ENCODE data around the gene ITPR3.

ITPR3 gene

GRCh38 chr6:33638556-33638955, 17.4 kb downstream of the ITPR3 start:
- no peak for DNase-seq (ENCODE audit: low read depth)

- no peak for DNase-seq (ENCODE audit: low read depth)
Observed at GRCh38 chr6:33639559-33639958, 18.4 kb downstream of the ITPR3 start.

- no peak for DNase-seq (ENCODE audit: low read depth)
Observed at GRCh38 chr6:33640361-33640760, 19.2 kb downstream of the ITPR3 start.

- DNase-seq (ENCODE audit: low read depth) = no peak
Observed at GRCh38 chr6:33641144-33641543, 20.0 kb downstream of the ITPR3 start.

- no peak for DNase-seq (ENCODE audit: low read depth)
Observed at GRCh38 chr6:33641602-33642001, 20.5 kb downstream of the ITPR3 start.

GRCh38 chr6:33642897-33643296, 21.8 kb downstream of the ITPR3 start:
- no peak for DNase-seq (ENCODE audit: low read depth)

GRCh38 chr6:33651403-33651802, 30.3 kb downstream of the ITPR3 start:
- no peak for DNase-seq (ENCODE audit: low read depth)

GRCh38 chr6:33652002-33652401, 30.9 kb downstream of the ITPR3 start:
- DNase-seq (ENCODE audit: low read depth) = no peak

- no peak for DNase-seq (ENCODE audit: low read depth)
Observed at GRCh38 chr6:33654831-33655554, 33.9 kb downstream of the ITPR3 start.

- DNase-seq (ENCODE audit: low read depth) = no peak
Observed at GRCh38 chr6:33656844-33657243, 35.7 kb downstream of the ITPR3 start.

GRCh38 chr6:33658982-33659689, 38.0 kb downstream of the ITPR3 start:
- DNase-seq (ENCODE audit: low read depth) = no peak

GRCh38 chr6:33659986-33660385, 38.9 kb downstream of the ITPR3 start:
- no peak for DNase-seq (ENCODE audit: low read depth)

- DNase-seq (ENCODE audit: low read depth) = no peak
Observed at GRCh38 chr6:33661106-33661838, 40.1 kb downstream of the ITPR3 start.

GRCh38 chr6:33662318-33662717, 41.2 kb downstream of the ITPR3 start:
- no peak for DNase-seq (ENCODE audit: low read depth)

GRCh38 chr6:33663028-33663427, 41.9 kb downstream of the ITPR3 start:
- DNase-seq (ENCODE audit: low read depth) = no peak

GRCh38 chr6:33663727-33664449, 42.8 kb downstream of the ITPR3 start:
- no peak for DNase-seq (ENCODE audit: low read depth)

- no peak for DNase-seq (ENCODE audit: low read depth)
Observed at GRCh38 chr6:33664506-33665057, 43.5 kb downstream of the ITPR3 start.

- DNase-seq (ENCODE audit: low read depth) = no peak
Observed at GRCh38 chr6:33665957-33666356, 44.8 kb downstream of the ITPR3 start.

GRCh38 chr6:33667072-33667471, 46.0 kb downstream of the ITPR3 start:
- no peak for DNase-seq (ENCODE audit: low read depth)

GRCh38 chr6:33667776-33668175, 46.7 kb downstream of the ITPR3 start:
- no peak for DNase-seq (ENCODE audit: low read depth)

GRCh38 chr6:33668328-33668727, 47.2 kb downstream of the ITPR3 start:
- DNase-seq (ENCODE audit: low read depth) = no peak

- peak; percentile 51 for DNase-seq (ENCODE audit: low read depth)
Observed at GRCh38 chr6:33668914-33669313, 47.8 kb downstream of the ITPR3 start.

Data from stimulated activated CD4-positive, alpha-beta T cell treated with anti-CD3 and anti-CD28 coated beads, Interleukin-2, amount 100 ng/mL, for 4 hours (primary cell).